HUDEP-2 (cell line): ENCODE results near the gene USP6.
A peak's percentile ranks its signal among the peaks of the same experiment; 100 is the strongest.
"Not testable (repeated sequence)": the region's sequence is repeated elsewhere in the genome, so short reads cannot be mapped to it uniquely, and the experiment has no call there.

ENCODE experiments used
- DNase-seq, 76 experiments: peaks; one replicate each; lab custom pipeline; 2025; ENCODE audit not compliant: unreplicated experiment in 76 of 76; lab: John Stamatoyannopoulos, UW

The USP6 gene

GRCh38 chr17:5183410-5183793 lies 67.6 kb downstream of the USP6 start:
- no peak for DNase-seq

- no peak for DNase-seq
Observed at GRCh38 chr17:5184288-5184687, 68.5 kb downstream of the USP6 start.

- DNase-seq = peak; percentile 40 to 97 (median 93)
Observed at GRCh38 chr17:5191541-5192417, 75.9 kb downstream of the USP6 start, which contains the start of gene ZNF594. TSS of gene ZNF594 (minus strand) at chr17:5191868. CDS start at chr17:5184256, 7,612 bp downstream.

- DNase-seq = no peak
Observed at GRCh38 chr17:5194346-5194745, 78.5 kb downstream of the USP6 start.

- no peak for DNase-seq
Observed at GRCh38 chr17:5198472-5198871, 82.6 kb downstream of the USP6 start.

GRCh38 chr17:5200360-5200759 lies 84.5 kb downstream of the USP6 start:
- DNase-seq = no peak

- no peak for DNase-seq
Observed at GRCh38 chr17:5201011-5201410, 85.2 kb downstream of the USP6 start.

- DNase-seq = no peak
Observed at GRCh38 chr17:5203178-5203907, 87.5 kb downstream of the USP6 start.

- DNase-seq = no peak
Observed at GRCh38 chr17:5203908-5204294, 88.1 kb downstream of the USP6 start.

- DNase-seq = no peak
Observed at GRCh38 chr17:5209396-5209795, 93.6 kb downstream of the USP6 start.

- DNase-seq = no peak
Observed at GRCh38 chr17:5210091-5210490, 94.3 kb downstream of the USP6 start.

- DNase-seq = no peak
Observed at GRCh38 chr17:5210614-5211252, 94.9 kb downstream of the USP6 start.

- DNase-seq = no peak
Observed at GRCh38 chr17:5211458-5211857, 95.6 kb downstream of the USP6 start.

- DNase-seq = not testable (repeated sequence)
Observed at GRCh38 chr17:5217562-5217961, 101.7 kb downstream of the USP6 start.

GRCh38 chr17:5219536-5219935 lies 103.7 kb downstream of the USP6 start:
- no peak for DNase-seq

- DNase-seq = no peak
Observed at GRCh38 chr17:5220074-5220473, 104.2 kb downstream of the USP6 start.

- DNase-seq = not testable (repeated sequence)
Observed at GRCh38 chr17:5221912-5222311, 106.1 kb downstream of the USP6 start.
